ENCODE measurements around the gene PSTPIP2. TPM values are rescaled to one million over a fixed set of nuclear protein-coding genes. Genes with fewer than 3 reads are reported as not detected.
A peak's percentile ranks its signal among the peaks of the same experiment; 100 is the strongest.

Gene PSTPIP2
- total RNA-seq, 3 donors from 2014 or later (not counting 1 experiment from before 2014, with no cell fraction given) = 34.7 to 55.0 (median 46.9) TPM

DNA sequence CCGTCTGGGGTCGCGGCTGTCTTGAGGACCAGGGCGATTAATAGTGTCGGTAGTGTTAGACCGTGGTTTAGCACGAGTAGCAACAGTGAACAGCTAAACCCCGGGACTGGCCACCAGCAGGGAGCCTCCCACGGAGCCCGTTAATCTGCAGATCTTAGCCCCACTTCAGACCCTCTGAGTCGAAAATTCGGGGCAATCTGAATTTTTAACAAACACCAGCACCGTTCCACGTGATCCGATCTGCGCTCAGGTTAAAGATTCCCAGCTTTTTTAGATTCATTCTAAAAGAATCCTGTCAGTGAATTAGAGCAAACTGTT lies 26.5 kb upstream of the PSTPIP2 start:
- no peaks in the 10 kb centered on the region for H3K27me3 Mint-ChIP-seq (ENCODE audit: low read depth in 2 of 2)
- H3K36me3 Mint-ChIP-seq = no peaks in the 10 kb centered on the region
- 36% methylated on average over 16 of the region's 16 CpGs for WGBS (ENCODE audit: insufficient coverage)
- Histone ChIP-seq H3K4me3 (ENCODE audit: low read length) (peak overlapping the region; percentile 71), H3K36me3 (ENCODE audit: control insufficient read depth, insufficient read depth, low read length) (peaks cover 10% of the 10 kb centered on the region), H3K27me3 (ENCODE audit: control insufficient read depth, insufficient read depth, low read length) (no peaks in the 10 kb centered on the region), H3K27ac (ENCODE audit: low read length) (peak overlapping the region; percentile 81), H3K4me1 (ENCODE audit: control insufficient read depth, insufficient read depth, low read length) (peaks cover 25% of the 10 kb centered on the region), H3K9me3 (ENCODE audit: control insufficient read depth, insufficient read depth, low read length) (no peaks in the 10 kb centered on the region)
- intact Hi-C loops (cut with micrococcal nuclease) = loop anchor here (5.0 to 10.0 kb wide), 2 partner anchors 76 to 411 kb away; a partner anchor contains a TSS
- DNase-seq = no peak
- no peaks in the 10 kb centered on the region for H3K9me3 Mint-ChIP-seq
- peaks cover 25 to 27% of the 10 kb centered on the region in 2 donors for H3K4me1 Mint-ChIP-seq
- no peak for TF ChIP-seq CTCF (IDR thresholded peaks at IDR 0.05)
- no peak for ATAC-seq
- H3K4me3 Mint-ChIP-seq = peak overlapping the region; percentile 98
- peak overlapping the region; percentile 94 to 95 for H3K27ac Mint-ChIP-seq

GRCh38 chr18:46097801-46098615 lies 25.9 kb upstream of the PSTPIP2 start, which contains the start of gene ATP5F1A:
TSS of gene ATP5F1A (minus strand) at chr18:46098296. CDS start at chr18:46098231, 65 bp downstream.
- Mint-ChIP-seq H3K27me3 (ENCODE audit: low read depth in 2 of 2) (no peaks in the 10 kb centered on the region), H3K27ac (peak within 1 kb of the TSS; percentile 94 to 95), H3K36me3 (no peaks in the 10 kb centered on the region), H3K4me1 (peaks cover 25 to 27% of the 10 kb centered on the region in 2 donors), H3K9me3 (no peaks in the 10 kb centered on the region), H3K4me3 (peak within 1 kb of the TSS; percentile 98)
- Histone ChIP-seq H3K9me3 (ENCODE audit: control insufficient read depth, insufficient read depth, low read length) (no peaks in the 10 kb centered on the region), H3K27me3 (ENCODE audit: control insufficient read depth, insufficient read depth, low read length) (no peaks in the 10 kb centered on the region), H3K27ac (ENCODE audit: low read length) (peak within 1 kb of the TSS; percentile 81), H3K36me3 (ENCODE audit: control insufficient read depth, insufficient read depth, low read length) (peaks cover 15% of the 10 kb centered on the region), H3K4me1 (ENCODE audit: control insufficient read depth, insufficient read depth, low read length) (peaks cover 25% of the 10 kb centered on the region), H3K4me3 (ENCODE audit: low read length) (peak within 1 kb of the TSS; percentile 71)
- intact Hi-C loops (cut with micrococcal nuclease) = loop anchor here (5.0 to 10.0 kb wide), 2 partner anchors 77 to 411 kb away; a partner anchor contains a TSS
- DNase-seq (peak; percentile 84 to 92), ATAC-seq (peak; percentile 90 to 94 (median 90))
- no peak for TF ChIP-seq CTCF (IDR thresholded peaks at IDR 0.05)
- under 1% methylated on average over 50 of the region's 53 CpGs for WGBS (ENCODE audit: insufficient coverage)

DNA sequence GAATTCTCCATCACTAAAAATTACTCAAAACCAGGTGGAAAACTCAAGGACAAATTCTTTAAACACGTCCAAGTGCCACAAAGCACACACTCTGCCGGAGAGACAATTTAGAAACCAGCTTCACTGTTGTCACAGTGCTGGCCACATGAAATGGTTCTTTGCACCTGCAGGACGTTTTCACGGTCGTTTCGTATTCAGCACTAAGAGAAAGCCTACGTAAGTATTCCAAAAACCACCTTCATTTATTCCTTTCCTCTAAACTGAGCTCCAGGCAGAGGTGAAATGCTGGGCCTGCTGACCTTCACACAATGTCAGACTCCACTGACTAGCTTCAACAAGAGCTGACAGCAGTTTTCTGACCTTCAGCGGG lies 25.4 kb upstream of the PSTPIP2 start:
- Histone ChIP-seq H3K27me3 (ENCODE audit: control insufficient read depth, insufficient read depth, low read length) (no peaks in the 10 kb centered on the region), H3K27ac (ENCODE audit: low read length) (peak overlapping the region; percentile 81), H3K36me3 (ENCODE audit: control insufficient read depth, insufficient read depth, low read length) (peaks cover 19% of the 10 kb centered on the region), H3K4me3 (ENCODE audit: low read length) (peak overlapping the region; percentile 71), H3K4me1 (ENCODE audit: control insufficient read depth, insufficient read depth, low read length) (peaks cover 25% of the 10 kb centered on the region), H3K9me3 (ENCODE audit: control insufficient read depth, insufficient read depth, low read length) (no peaks in the 10 kb centered on the region)
- intact Hi-C loops (cut with micrococcal nuclease) = loop anchor here (5.0 to 10.0 kb wide), 2 partner anchors 77 to 410 kb away; a partner anchor contains a TSS
- H3K4me3 Mint-ChIP-seq = peak overlapping the region; percentile 98
- no peaks in the 10 kb centered on the region for H3K9me3 Mint-ChIP-seq
- H3K36me3 Mint-ChIP-seq = no peaks in the 10 kb centered on the region
- WGBS (ENCODE audit: insufficient coverage) = 0% methylated on average over 8 of the region's 8 CpGs
- H3K4me1 Mint-ChIP-seq = peaks cover 25 to 27% of the 10 kb centered on the region in 2 donors
- H3K27ac Mint-ChIP-seq = peak overlapping the region; percentile 94 to 95
- TF ChIP-seq CTCF (IDR thresholded peaks at IDR 0.05) = no peak
- no peaks in the 10 kb centered on the region for H3K27me3 Mint-ChIP-seq (ENCODE audit: low read depth in 2 of 2)
- ATAC-seq (peak; percentile 10 to 28 (median 10)), DNase-seq (peak in 1 of 2 donors; percentile 58)

Measured in natural killer cell (primary cell).